ENCODE data around the gene SLC8B1.

DNA sequence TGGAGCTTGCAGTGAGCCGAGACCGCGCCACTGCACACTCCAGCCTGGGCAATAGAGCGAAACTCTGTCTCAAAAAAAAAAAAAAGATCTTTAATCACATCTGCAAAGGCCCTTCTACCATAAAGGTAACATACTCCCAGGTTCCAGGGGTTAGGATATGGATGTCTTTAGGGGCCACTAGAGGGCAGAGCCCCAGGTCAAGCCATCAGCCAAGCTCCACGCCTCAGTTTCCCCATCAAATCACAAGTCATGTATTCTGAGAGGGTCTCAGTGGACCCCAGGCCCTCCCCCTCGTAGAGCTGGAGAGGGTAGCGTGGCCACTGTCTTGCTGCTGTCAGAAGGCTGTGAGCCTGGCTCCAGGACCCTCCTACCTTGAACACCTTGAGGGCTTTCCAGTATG lies 18.8 kb downstream of the SLC8B1 start:
- TF ChIP-seq, protein P1, sequence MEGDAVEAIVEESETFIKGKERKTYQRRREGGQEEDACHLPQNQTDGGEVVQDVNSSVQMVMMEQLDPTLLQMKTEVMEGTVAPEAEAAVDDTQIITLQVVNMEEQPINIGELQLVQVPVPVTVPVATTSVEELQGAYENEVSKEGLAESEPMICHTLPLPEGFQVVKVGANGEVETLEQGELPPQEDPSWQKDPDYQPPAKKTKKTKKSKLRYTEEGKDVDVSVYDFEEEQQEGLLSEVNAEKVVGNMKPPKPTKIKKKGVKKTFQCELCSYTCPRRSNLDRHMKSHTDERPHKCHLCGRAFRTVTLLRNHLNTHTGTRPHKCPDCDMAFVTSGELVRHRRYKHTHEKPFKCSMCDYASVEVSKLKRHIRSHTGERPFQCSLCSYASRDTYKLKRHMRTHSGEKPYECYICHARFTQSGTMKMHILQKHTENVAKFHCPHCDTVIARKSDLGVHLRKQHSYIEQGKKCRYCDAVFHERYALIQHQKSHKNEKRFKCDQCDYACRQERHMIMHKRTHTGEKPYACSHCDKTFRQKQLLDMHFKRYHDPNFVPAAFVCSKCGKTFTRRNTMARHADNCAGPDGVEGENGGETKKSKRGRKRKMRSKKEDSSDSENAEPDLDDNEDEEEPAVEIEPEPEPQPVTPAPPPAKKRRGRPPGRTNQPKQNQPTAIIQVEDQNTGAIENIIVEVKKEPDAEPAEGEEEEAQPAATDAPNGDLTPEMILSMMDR (IDR thresholded peaks at IDR 0.05): no peak
- TF ChIP-seq POLR2A (IDR thresholded peaks at IDR 0.05): no peak

Measured in vagina (tissue), 2 donors.